ENCODE results near the gene ADRB1. TPM values are rescaled to one million over a fixed set of nuclear protein-coding genes. Genes with fewer than 3 reads are reported as not detected.

The ADRB1 gene
- total and polyA plus RNA-seq, 2 experiments from 2014 or later, result 0.23 to 0.24 TPM

GRCh38 chr10:113995201-113995600 is 48.5 kb upstream of the ADRB1 start (continued):
- TF ChIP-seq ZNF462 (CRISPR knock-in tag; IDR thresholded peaks at IDR 0.05), result no peak
- no peak for TF ChIP-seq EZH2phosphoT487 (IDR thresholded peaks at IDR 0.05; ENCODE audit: unreplicated experiment)

- Mint-ChIP-seq H3K4me3 (no peak overlapping the region), H3K4me1 (peaks cover 11% of the 10 kb centered on the region), H3K9me3 (no peaks in the 10 kb centered on the region), H3K27ac (no peak overlapping the region), H3K27me3 (ENCODE audit: insufficient read depth, low read depth, poor library complexity) (peaks cover 2% of the 10 kb centered on the region), H3K36me3 (ENCODE audit: low read depth) (no peaks in the 10 kb centered on the region)
- Histone ChIP-seq H3K27ac (ENCODE audit: low read depth) (no peak overlapping the region), H3K4me3 (no peak overlapping the region), H3K27me3 (ENCODE audit: insufficient read depth) (no peaks in the 10 kb centered on the region), H3K4me2 (no peak overlapping the region), H3F3A (replicated peaks; ENCODE audit: low read depth) (no peaks in the 10 kb centered on the region), H3K36me3 (ENCODE audit: insufficient read depth) (no peaks in the 10 kb centered on the region), H2AFZ (no peak overlapping the region), H4K20me1 (replicated peaks; ENCODE audit: insufficient read depth) (no peaks in the 10 kb centered on the region), H3K9me2 (ENCODE audit: insufficient read depth) (0 out of 2 replicates have a peak, but pooled peaks cover 5% of the 10 kb centered on the region), H3K4me1 (ENCODE audit: insufficient read depth) (no peaks in the 10 kb centered on the region), H3K79me2 (replicated peaks; ENCODE audit: insufficient read depth) (no peaks in the 10 kb centered on the region)
- ATAC-seq (no peak), DNase-seq (ENCODE audit: low spot score) (no peak)
- TF ChIP-seq EZH2 (IDR thresholded peaks at IDR 0.05; ENCODE audit: low read depth, unreplicated experiment), result no peak
- no peak for TF ChIP-seq ZNF331 (CRISPR knock-in tag; IDR thresholded peaks at IDR 0.05; ENCODE audit: low read depth)
Observed at GRCh38 chr10:113997428-113997827, 46.2 kb upstream of the ADRB1 start.

GRCh38 chr10:113999531-113999930 is 44.1 kb upstream of the ADRB1 start:
- H3K79me2 ChIP-seq (replicated peaks; ENCODE audit: insufficient read depth), result no peaks in the 10 kb centered on the region
- no peaks in the 10 kb centered on the region for H3K36me3 ChIP-seq (ENCODE audit: insufficient read depth)
- no peaks in the 10 kb centered on the region for H3K4me1 ChIP-seq (ENCODE audit: insufficient read depth)
- H3K4me2 ChIP-seq, result no peak overlapping the region
- Mint-ChIP-seq H3K4me3 (no peak overlapping the region), H3K27me3 (ENCODE audit: insufficient read depth, low read depth, poor library complexity) (peaks cover 5% of the 10 kb centered on the region), H3K27ac (no peak overlapping the region), H3K9me3 (no peaks in the 10 kb centered on the region), H3K36me3 (ENCODE audit: low read depth) (no peaks in the 10 kb centered on the region), H3K4me1 (peaks cover 11% of the 10 kb centered on the region)
- no peak overlapping the region for H2AFZ ChIP-seq
- DNase-seq (ENCODE audit: low spot score), result no peak
- H3K4me3 ChIP-seq, result no peak overlapping the region
- no peaks in the 10 kb centered on the region for H4K20me1 ChIP-seq (replicated peaks; ENCODE audit: insufficient read depth)
- ATAC-seq, result no peak
- no peaks in the 10 kb centered on the region for H3F3A ChIP-seq (replicated peaks; ENCODE audit: low read depth)
- no peak overlapping the region for H3K27ac ChIP-seq (ENCODE audit: low read depth)
- H3K9me2 ChIP-seq (ENCODE audit: insufficient read depth), result 0 out of 2 replicates have a peak, but pooled peaks cover 5% of the 10 kb centered on the region
- H3K27me3 ChIP-seq (ENCODE audit: insufficient read depth), result no peaks in the 10 kb centered on the region
- TF ChIP-seq ETS1 (IDR thresholded peaks at IDR 0.05) (no peak), EZH2phosphoT487 (IDR thresholded peaks at IDR 0.05; ENCODE audit: unreplicated experiment) (no peak), JUNB (IDR thresholded peaks at IDR 0.05; ENCODE audit: unreplicated experiment) (no peak), STAT1 (IDR thresholded peaks at IDR 0.05; ENCODE audit: unreplicated experiment) (no peak), ZNF331 (CRISPR knock-in tag; IDR thresholded peaks at IDR 0.05; ENCODE audit: low read depth) (no peak), ZNF114 (CRISPR knock-in tag; IDR thresholded peaks at IDR 0.05) (no peak), CREB1 (CRISPR knock-in tag; IDR thresholded peaks at IDR 0.05; ENCODE audit: low read depth) (no peak)
